ENCODE data around the gene CBL.
A peak's percentile ranks its signal among the peaks of the same experiment; 100 is the strongest.

Gene CBL

DNA sequence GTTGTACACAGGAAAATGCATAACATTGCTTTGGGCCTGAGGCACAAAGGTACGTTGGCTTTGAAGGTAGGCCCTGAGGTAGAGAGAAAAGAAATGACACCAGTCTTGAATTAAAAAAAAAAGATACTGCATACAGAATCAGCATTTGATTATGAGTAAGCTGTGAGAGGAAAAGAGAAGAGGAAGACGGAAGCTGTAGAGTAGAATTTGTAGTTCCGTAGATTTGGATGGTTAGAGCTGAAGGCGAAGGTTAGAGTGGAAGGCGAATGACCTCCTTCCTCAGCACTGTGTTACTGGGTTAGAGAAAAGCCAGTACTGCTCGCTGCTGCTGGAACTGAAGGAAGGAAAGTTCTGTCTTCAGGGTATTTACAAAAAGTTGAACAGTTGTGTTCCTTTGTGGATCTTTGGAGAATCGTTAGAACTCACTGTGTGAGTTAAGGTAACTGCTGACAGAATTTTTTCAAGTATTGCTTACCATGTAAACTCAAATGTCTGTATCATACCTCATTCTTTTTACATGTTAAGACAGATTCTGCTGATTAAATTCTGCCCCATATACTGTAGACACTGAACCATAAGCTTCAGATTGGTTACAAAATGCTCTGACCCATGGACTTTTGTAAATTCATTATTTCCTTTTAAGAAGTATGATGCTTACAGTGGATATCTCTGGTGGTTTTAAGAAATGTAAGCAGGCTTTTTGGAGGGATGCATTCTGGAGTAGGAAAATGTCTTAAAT is 60.5 kb downstream of the CBL start:
- DNase-seq (ENCODE audit: low read depth, low spot score) = no peak

DNA sequence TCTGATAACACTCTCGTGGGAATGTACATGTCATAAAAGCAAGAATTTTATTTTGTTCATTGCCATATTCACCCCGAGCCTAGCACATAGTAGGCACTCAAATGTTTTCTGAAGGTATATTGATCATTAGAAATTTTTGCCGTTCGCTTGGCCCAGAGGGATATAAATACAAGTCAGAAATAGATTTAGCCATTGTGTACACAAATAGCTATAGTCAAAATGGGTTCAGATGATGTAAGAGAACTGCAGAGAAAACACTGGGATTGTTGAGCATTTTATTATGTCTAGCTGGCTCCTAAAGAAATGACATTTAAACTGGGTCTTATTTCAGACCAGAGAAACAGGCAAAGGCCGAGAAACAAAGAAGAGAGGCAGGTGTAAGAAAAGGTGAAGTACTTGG is 61.5 kb downstream of the CBL start:
- DNase-seq (ENCODE audit: low read depth, low spot score) = no peak

DNA sequence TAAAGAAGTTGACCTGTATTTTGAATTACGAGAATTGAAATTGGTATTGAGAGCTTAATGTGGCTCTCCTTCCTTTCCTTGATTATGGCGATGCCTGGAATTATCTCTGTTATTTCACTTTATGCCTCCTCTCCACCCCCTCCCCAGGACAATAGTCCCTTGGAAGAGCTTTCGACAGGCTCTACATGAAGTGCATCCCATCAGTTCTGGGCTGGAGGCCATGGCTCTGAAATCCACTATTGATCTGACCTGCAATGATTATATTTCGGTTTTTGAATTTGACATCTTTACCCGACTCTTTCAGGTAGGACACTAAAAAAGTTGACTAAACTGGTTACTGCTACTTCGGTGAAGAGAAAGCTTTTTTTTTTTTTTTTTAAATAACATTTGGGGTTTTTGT is 67.6 kb downstream of the CBL start:
- DNase-seq (ENCODE audit: low read depth, low spot score) = no peak

DNA sequence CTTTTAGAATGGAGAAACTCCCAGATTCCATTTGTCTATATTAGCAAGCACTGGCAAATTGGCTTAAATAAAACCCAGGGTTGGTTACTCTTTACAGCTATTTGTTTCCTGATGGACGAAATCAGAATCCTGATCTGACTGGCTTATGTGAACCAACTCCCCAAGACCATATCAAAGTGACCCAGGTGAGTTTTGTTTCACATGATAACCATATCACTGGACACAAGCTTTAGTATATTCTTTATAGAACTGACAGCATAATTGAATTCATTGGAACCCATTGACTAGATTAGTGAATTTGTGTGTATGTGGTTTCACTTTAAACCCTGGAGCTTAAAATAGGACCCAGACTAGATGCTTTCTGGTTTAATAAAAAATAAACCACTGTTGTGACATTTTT is 71.5 kb downstream of the CBL start:
- DNase-seq (ENCODE audit: low read depth, low spot score) = no peak

DNA sequence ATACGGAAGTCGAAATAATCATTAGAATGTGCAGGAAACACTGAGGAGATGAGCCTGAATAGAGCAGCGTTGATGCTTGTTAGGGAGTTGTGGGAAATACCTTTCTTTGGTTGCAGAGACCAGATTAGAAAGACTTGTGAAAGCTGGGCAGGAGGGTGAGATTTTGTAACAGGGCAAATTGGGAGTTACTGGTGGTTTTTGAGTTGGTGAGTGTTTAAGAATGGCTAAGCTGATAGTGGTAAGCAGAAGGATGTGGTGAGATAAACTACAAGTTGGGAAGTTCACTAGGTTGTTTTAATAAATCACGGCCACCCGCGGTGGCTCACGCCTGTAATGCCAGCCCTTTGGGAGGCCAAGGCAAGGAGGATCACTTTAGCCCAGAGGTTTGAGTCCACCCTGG is 76.4 kb downstream of the CBL start:
- DNase-seq (ENCODE audit: low read depth, low spot score) = no peak

GRCh38 chr11:119284344-119285157 is 78.4 kb downstream of the CBL start:
- DNase-seq (ENCODE audit: low read depth, low spot score) = peak; percentile 50

DNA sequence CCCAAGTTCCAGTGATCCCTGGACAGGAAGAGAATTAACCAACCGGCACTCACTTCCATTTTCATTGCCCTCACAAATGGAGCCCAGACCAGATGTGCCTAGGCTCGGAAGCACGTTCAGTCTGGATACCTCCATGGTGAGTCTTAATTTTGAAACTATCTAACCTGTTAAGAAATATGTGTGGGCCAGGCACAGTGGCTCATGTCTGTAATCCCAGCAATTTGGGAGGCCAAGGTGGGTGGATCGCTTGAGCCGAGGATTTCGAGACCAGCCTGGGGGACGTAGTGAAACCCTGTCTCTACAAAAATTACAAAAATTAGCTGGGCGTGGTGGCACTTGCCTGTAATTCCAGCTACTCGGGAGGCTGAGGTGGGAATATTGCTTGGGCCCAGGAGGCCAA is 79.3 kb downstream of the CBL start:
- DNase-seq (ENCODE audit: low read depth, low spot score) = no peak

- no peak for DNase-seq (ENCODE audit: low read depth, low spot score)
Observed at GRCh38 chr11:119288219-119288618, 82.1 kb downstream of the CBL start.

- no peak for DNase-seq (ENCODE audit: low read depth, low spot score)
Observed at GRCh38 chr11:119290894-119291497, 84.9 kb downstream of the CBL start.

DNA sequence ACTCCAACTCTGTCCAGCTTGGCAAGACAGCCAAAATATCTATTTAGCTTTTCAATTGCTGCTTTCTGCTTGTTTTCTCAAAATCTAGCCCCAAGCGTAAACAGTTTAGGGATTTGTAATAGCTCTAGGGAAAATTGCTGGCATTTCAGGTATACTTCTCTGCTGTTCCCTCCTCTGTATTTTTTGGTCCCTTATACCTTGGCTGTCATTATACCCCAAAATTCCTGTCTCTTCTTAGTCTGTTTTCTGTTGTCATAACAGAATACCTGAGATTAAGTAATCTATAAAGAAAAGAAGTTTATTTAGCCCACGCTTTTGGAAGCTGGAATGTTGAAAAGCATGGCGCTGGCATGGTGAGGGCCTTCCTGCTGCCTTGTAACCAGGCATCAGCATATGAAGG is 87.3 kb downstream of the CBL start:
- DNase-seq (ENCODE audit: low read depth, low spot score) = no peak

DNA sequence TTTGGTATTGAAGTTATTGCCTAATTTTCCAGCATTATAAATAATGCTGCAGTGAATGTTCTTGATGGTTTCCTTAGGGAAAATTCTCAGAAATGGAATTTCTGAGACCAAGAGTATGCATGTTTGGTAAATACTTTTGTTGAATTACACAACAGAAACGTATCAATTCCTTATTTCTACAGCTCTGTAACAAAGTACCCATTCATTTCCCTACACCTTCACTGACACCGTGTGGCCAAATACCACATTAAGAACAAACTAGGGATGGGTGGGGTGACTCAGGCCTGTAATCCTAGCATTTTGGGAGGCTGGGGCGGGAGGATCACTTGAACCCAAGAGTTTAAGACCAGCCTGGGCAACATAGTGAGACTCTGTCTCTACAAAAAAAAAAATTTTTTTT is 89.0 kb downstream of the CBL start:
- DNase-seq (ENCODE audit: low read depth, low spot score) = no peak

DNA sequence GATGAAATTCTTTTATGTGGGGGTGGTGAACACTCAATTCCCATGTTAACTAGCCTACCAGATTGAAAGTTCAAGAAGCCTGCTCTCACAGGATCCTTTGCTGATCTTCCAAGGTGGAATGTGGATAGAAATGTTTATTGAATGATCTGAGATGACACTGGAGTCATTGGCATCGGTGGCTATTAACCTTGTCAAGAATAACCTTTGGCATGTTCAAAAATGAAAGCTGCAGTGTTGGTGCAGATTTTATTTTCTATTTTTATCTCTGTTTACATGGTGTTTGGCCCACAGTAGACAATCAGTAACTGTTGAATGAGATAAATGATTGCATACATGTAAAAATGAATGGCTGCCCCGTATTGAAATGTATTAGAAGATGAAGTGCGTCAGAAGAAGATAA is 91.8 kb downstream of the CBL start:
- DNase-seq (ENCODE audit: low read depth, low spot score) = no peak

DNA sequence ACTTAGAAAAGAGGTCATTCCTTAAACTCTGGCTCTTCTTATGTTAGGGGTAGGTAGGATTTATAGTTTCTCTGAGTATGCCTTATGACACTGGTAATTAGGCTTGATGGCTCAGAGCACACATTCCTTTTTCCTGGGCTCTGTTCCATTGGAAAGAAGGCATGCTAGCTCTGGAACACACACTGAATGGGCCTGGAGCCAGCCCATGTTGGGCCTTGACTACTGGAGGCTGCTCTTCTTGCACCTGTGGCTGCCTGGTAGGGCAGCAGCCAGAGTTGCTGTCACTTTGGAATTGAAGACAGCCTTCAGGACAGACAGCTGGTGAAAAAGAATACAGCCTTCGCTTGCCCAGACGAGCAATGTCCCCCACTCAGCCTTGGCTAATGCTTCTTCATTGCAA is 92.6 kb downstream of the CBL start:
- DNase-seq (ENCODE audit: low read depth, low spot score) = peak; percentile 72

- DNase-seq (ENCODE audit: low read depth, low spot score) = no peak
Observed at GRCh38 chr11:119299416-119299815, 93.3 kb downstream of the CBL start.

GRCh38 chr11:119300198-119300964 is 94.2 kb downstream of the CBL start:
- DNase-seq (ENCODE audit: low read depth, low spot score) = no peak

- no peak for DNase-seq (ENCODE audit: low read depth, low spot score)
Observed at GRCh38 chr11:119303227-119303718, 97.1 kb downstream of the CBL start.

GRCh38 chr11:119305556-119306372 is 99.6 kb downstream of the CBL start:
- no peak for DNase-seq (ENCODE audit: low read depth, low spot score)

GRCh38 chr11:119306373-119306890 is 100.3 kb downstream of the CBL start:
- no peak for DNase-seq (ENCODE audit: low read depth, low spot score)

- DNase-seq (ENCODE audit: low read depth, low spot score) = peak; percentile 33
Observed at GRCh38 chr11:119307219-119307618, 101.1 kb downstream of the CBL start.

DNA sequence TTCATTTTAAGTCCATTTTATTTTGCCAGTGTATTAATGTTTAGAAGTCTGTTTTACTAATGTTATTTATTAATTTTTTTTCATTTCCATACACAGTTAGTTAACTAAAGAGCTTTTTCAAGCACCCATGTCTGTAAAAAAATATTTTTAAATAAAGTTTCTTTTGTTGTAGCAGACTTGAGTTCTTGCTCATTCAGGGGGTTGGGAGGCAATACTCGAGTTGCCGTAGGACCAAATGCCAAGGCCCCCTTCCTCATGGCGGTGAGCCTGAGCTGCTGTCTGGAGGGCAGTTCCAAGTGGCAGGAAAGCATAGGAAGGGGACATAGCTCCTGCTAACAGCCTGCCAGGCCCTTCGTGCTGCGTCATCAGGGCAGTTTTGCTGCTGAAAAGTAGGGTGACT is 101.8 kb downstream of the CBL start:
- DNase-seq (ENCODE audit: low read depth, low spot score) = no peak

GRCh38 chr11:119309411-119309810 is 103.3 kb downstream of the CBL start:
- DNase-seq (ENCODE audit: low read depth, low spot score) = no peak
